ENCODE results near the gene NELL1. TPM values are rescaled to one million over a fixed set of nuclear protein-coding genes. Genes with fewer than 3 reads are reported as not detected.

Gene NELL1
- not detected for polyA plus RNA-seq (2012; ENCODE audit: low read depth, missing spikeins)

- no peak for DNase-seq (ENCODE audit: insufficient read length, low spot score)
- no peak for FAIRE-seq
- no peak for TF ChIP-seq PAX5 (IDR thresholded peaks at IDR 0.05; ENCODE audit: insufficient read depth, low read length, severe bottlenecking)
- TF ChIP-seq SPI1 (IDR thresholded peaks at IDR 0.05; ENCODE audit: low read depth, low read length), result no peak
- no peak for TF ChIP-seq POLR2A (IDR thresholded peaks at IDR 0.05; ENCODE audit: low read depth, low read length)
- no peak for TF ChIP-seq POLR2AphosphoS5 (IDR thresholded peaks at IDR 0.05; ENCODE audit: low read depth, low read length)
- no peak for TF ChIP-seq TAF1 (IDR thresholded peaks at IDR 0.05; ENCODE audit: low read depth, low read length)
Observed at GRCh38 chr11:20668844-20669819, at the start of gene NELL1. NELL1 (plus strand) TSS chr11:20669586.

GRCh38 chr11:20620988-20621387 lies 48.4 kb upstream of the NELL1 start:
- TF ChIP-seq SPI1 (IDR thresholded peaks at IDR 0.05; ENCODE audit: low read depth, low read length) (no peak), POLR2AphosphoS5 (IDR thresholded peaks at IDR 0.05; ENCODE audit: low read depth, low read length) (no peak)
- no peak for FAIRE-seq
- no peak for DNase-seq (ENCODE audit: insufficient read length, low spot score)

- no peak for DNase-seq (ENCODE audit: insufficient read length, low spot score)
- no peak for TF ChIP-seq SPI1 (IDR thresholded peaks at IDR 0.05; ENCODE audit: low read depth, low read length)
- no peak for TF ChIP-seq POU2F2 (IDR thresholded peaks at IDR 0.05; ENCODE audit: low read depth, low read length)
- TF ChIP-seq TAF1 (IDR thresholded peaks at IDR 0.05; ENCODE audit: low read depth, low read length), result no peak
- TF ChIP-seq POLR2A (IDR thresholded peaks at IDR 0.05; ENCODE audit: low read depth, low read length), result no peak
- no peak for TF ChIP-seq POLR2AphosphoS5 (IDR thresholded peaks at IDR 0.05; ENCODE audit: low read depth, low read length)
- TF ChIP-seq PAX5 (IDR thresholded peaks at IDR 0.05; ENCODE audit: insufficient read depth, low read length, severe bottlenecking), result no peak
- FAIRE-seq, result no peak
Observed at GRCh38 chr11:20621679-20622078, 47.7 kb upstream of the NELL1 start.

DNA sequence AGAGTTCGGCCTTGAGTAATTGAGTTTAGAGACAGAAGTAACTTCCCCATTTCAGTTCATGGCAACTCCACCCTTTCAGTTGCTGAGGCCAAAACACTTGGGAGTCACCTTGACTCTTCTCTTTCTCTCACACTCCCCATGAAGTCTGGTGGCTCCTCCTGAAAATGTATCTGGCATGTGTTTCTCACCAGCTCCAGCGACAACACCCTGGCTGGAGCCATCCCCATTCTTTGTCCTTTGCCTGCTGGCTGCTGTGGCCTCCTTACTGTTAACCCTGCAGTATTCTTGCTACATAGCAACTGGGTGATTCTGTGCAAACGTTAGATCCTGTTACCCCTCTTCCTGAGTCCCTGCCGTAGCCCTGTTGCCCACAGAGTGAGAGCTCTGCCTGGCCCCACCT lies 46.1 kb upstream of the NELL1 start:
- TF ChIP-seq POU2F2 (IDR thresholded peaks at IDR 0.05; ENCODE audit: low read depth, low read length), result no peak
- no peak for TF ChIP-seq SPI1 (IDR thresholded peaks at IDR 0.05; ENCODE audit: low read depth, low read length)
- TF ChIP-seq PAX5 (IDR thresholded peaks at IDR 0.05; ENCODE audit: insufficient read depth, low read length, severe bottlenecking), result no peak
- no peak for TF ChIP-seq TAF1 (IDR thresholded peaks at IDR 0.05; ENCODE audit: low read depth, low read length)
- TF ChIP-seq POLR2AphosphoS5 (IDR thresholded peaks at IDR 0.05; ENCODE audit: low read depth, low read length), result no peak
- no peak for TF ChIP-seq POLR2A (IDR thresholded peaks at IDR 0.05; ENCODE audit: low read depth, low read length)
- FAIRE-seq (no peak), DNase-seq (ENCODE audit: insufficient read length, low spot score) (no peak)

GRCh38 chr11:20626279-20626678 lies 43.1 kb upstream of the NELL1 start:
- DNase-seq (ENCODE audit: insufficient read length, low spot score) (no peak), FAIRE-seq (no peak)
- TF ChIP-seq POLR2A (IDR thresholded peaks at IDR 0.05; ENCODE audit: low read depth, low read length), result no peak
- TF ChIP-seq SPI1 (IDR thresholded peaks at IDR 0.05; ENCODE audit: low read depth, low read length), result no peak
- TF ChIP-seq TAF1 (IDR thresholded peaks at IDR 0.05; ENCODE audit: low read depth, low read length), result no peak
- no peak for TF ChIP-seq POLR2AphosphoS5 (IDR thresholded peaks at IDR 0.05; ENCODE audit: low read depth, low read length)
- TF ChIP-seq PAX5 (IDR thresholded peaks at IDR 0.05; ENCODE audit: insufficient read depth, low read length, severe bottlenecking), result no peak
- TF ChIP-seq POU2F2 (IDR thresholded peaks at IDR 0.05; ENCODE audit: low read depth, low read length), result no peak

DNA sequence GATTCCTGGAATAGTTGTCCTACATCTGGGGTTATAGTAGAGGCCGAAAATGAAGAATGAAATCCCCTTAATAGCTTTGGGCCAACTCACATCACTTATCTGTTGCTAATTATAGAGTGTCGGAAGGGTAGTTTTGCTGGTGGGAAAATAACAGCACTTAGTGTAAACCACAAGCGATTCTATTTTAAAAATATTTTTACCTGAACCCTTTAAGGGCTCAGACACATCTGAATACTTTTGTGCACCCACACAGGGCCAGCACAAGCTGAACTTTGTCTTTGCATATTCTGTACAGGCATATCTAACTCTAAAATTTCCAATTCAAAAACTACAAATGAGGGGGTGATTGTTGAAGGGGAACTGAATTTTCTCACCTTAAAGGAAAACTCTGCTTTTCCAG lies 42.4 kb upstream of the NELL1 start:
- DNase-seq (ENCODE audit: insufficient read length, low spot score), result no peak
- FAIRE-seq, result no peak
- no peak for TF ChIP-seq SPI1 (IDR thresholded peaks at IDR 0.05; ENCODE audit: low read depth, low read length)

DNA sequence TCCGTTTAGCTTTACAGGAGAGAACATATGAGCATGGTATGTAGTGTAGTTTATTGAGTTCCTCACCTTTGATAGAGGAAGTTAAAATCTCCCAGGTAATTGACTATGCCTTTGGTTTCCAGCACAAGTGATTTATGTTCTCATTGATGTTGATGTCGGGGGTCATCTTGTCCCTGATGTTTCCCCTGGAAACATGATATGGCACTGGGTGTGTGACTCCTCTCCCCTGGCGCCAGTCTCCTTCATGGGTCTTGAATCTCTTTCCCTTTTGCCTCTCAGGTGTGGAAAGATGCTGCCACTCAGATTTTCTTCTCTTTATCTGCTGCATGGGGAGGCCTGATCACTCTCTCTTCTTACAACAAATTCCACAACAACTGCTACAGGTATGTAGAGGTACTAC lies 41.7 kb upstream of the NELL1 start:
- FAIRE-seq, result no peak
- TF ChIP-seq TAF1 (IDR thresholded peaks at IDR 0.05; ENCODE audit: low read depth, low read length) (no peak), POLR2AphosphoS5 (IDR thresholded peaks at IDR 0.05; ENCODE audit: low read depth, low read length) (no peak), PAX5 (IDR thresholded peaks at IDR 0.05; ENCODE audit: insufficient read depth, low read length, severe bottlenecking) (no peak), POU2F2 (IDR thresholded peaks at IDR 0.05; ENCODE audit: low read depth, low read length) (no peak)
- no peak for DNase-seq (ENCODE audit: insufficient read length, low spot score)

DNA sequence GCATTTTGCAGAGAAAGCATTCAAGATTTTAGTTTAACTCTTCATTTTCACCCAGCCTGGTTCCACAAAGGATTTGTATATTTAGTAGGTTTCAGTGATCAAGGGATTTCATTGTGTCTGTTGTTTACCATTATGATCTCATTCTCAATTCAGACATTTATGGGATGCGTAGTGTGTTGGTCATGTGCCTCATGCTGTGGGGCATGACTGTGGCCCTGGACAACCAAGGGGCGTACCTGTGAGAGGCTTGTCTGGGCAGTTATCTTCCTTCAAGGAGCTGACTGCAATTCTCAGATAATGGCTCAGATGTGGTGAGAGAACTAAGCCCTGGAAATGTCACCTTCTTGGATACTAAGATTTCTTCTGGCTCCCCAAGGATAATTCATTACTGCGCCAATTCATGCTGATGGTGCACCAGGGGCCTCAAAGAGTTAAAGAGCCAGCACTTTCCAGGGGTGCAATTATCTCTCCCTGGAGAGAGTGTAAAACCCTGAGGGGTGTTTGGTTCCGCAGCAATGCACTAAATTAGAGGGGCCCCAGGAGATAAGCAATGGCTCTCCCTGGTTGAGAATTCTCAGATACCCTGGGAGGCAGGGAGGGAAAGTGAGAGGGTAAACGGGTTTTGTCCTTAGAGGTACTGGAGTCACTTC lies 37.7 kb upstream of the NELL1 start:
- no peak for FAIRE-seq
- no peak for DNase-seq (ENCODE audit: insufficient read length, low spot score)
- TF ChIP-seq POLR2AphosphoS5 (IDR thresholded peaks at IDR 0.05; ENCODE audit: low read depth, low read length) (no peak), POU2F2 (IDR thresholded peaks at IDR 0.05; ENCODE audit: low read depth, low read length) (no peak), POLR2A (IDR thresholded peaks at IDR 0.05; ENCODE audit: low read depth, low read length) (no peak), TAF1 (IDR thresholded peaks at IDR 0.05; ENCODE audit: low read depth, low read length) (no peak), PAX5 (IDR thresholded peaks at IDR 0.05; ENCODE audit: insufficient read depth, low read length, severe bottlenecking) (no peak), SPI1 (IDR thresholded peaks at IDR 0.05; ENCODE audit: low read depth, low read length) (no peak)

GRCh38 chr11:20632169-20632532 lies 37.2 kb upstream of the NELL1 start:
- FAIRE-seq (no peak), DNase-seq (ENCODE audit: insufficient read length, low spot score) (no peak)
- TF ChIP-seq POLR2A (IDR thresholded peaks at IDR 0.05; ENCODE audit: low read depth, low read length), result no peak
- no peak for TF ChIP-seq PAX5 (IDR thresholded peaks at IDR 0.05; ENCODE audit: insufficient read depth, low read length, severe bottlenecking)
- TF ChIP-seq SPI1 (IDR thresholded peaks at IDR 0.05; ENCODE audit: low read depth, low read length), result no peak
- TF ChIP-seq TAF1 (IDR thresholded peaks at IDR 0.05; ENCODE audit: low read depth, low read length), result no peak

DNA sequence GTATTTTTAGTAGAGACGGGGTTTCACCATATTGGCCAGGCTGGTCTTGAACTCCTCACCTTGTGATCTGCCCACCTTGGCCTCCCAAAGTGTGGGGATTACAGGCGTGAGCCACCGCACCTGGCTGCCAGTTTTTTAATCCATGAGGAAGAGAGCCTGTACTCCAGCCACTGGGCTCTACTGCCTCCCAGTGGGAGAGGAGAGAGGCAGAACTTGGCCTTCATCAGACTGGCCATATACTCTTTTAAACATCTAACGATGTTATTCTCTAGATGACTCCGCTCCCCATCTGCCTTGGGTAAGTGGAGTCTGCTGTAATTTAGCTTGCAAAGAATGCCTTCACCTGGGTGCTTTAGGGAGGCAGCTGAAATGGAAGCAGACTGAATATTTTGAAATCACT lies 35.3 kb upstream of the NELL1 start:
- DNase-seq (ENCODE audit: insufficient read length, low spot score), result no peak
- TF ChIP-seq SPI1 (IDR thresholded peaks at IDR 0.05; ENCODE audit: low read depth, low read length) (no peak), POLR2A (IDR thresholded peaks at IDR 0.05; ENCODE audit: low read depth, low read length) (no peak), PAX5 (IDR thresholded peaks at IDR 0.05; ENCODE audit: insufficient read depth, low read length, severe bottlenecking) (no peak), POU2F2 (IDR thresholded peaks at IDR 0.05; ENCODE audit: low read depth, low read length) (no peak), TAF1 (IDR thresholded peaks at IDR 0.05; ENCODE audit: low read depth, low read length) (no peak), POLR2AphosphoS5 (IDR thresholded peaks at IDR 0.05; ENCODE audit: low read depth, low read length) (no peak)
- FAIRE-seq, result no peak
